Omental fat pad (tissue), 4 donors: Measurements from ENCODE around the gene OR10H5. TPM values are rescaled to one million over a fixed set of nuclear protein-coding genes. Genes with fewer than 3 reads are reported as not detected.
"Not testable (repeated sequence)": the region's sequence is repeated elsewhere in the genome, so short reads cannot be mapped to it uniquely, and the experiment has no call there.

Source experiments
- ATAC-seq: fragments of 150-250 bp; one replicate; pipeline ENCODE4 v1.9.1; 2016; ENCODE audit warnings: mild to moderate bottlenecking, moderate library complexity; ENCODE audit not compliant: low FRiP score
- DNase-seq: peaks from one replicate; pipeline ENCODE4 v3.0.0-alpha.2; 2019; ENCODE audit warnings: low spot score
- CTCF ChIP-seq, 3 donors: fragments of 450-650 bp; IDR thresholded peaks; one replicate each; pipeline ENCODE4 v1.5.1; 2016 to 2017; ENCODE audit warnings: antibody characterized with exemption in 3 of 3, mild to moderate bottlenecking in 3 of 3, moderate library complexity in 2 of 3
- total RNA-seq, 4 donors: library from RNA; depleted of rRNA; stranded (reverse); fragments of >200 nt; gene quantifications; one replicate each; pipeline ENCODE4 v1.1.0, GENCODE V29; 2016

Gene OR10H5
- total RNA-seq = not detected

DNA sequence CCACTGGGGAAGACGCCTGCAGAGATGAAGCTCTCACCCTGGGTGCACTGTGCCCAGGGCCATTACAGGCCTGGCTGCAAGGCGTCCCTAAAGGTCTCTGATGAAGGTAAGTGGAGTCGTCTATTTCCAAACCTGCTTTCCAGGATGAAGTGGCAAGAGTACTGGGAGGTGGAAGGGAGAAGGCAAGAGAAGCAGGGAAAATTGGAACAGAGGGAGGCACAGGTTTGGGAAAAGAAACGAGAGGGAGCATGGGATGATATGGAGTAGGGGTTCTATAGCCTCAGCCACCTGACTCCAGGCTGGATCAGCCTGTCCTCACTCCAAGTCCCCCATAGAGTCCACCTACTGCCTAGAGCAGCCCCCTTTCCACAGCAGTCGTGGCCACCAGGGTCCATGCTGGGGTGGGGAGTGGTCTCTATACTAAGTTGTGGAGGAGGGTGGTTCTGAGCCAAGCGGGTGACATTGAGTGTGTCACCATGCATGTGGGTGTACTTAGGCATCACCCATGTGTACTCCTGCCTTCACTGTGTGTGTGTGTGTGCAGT lies at the start of gene OR10H5:
Gene OR10H5, plus strand, starts transcription at position 51 of the 545 bp plus-strand sequence. CDS start 6,388 bp downstream, outside the sequence.
- DNase-seq (no peak), ATAC-seq (no peak)
- no peak for TF ChIP-seq CTCF (IDR thresholded peaks at IDR 0.05)

DNA sequence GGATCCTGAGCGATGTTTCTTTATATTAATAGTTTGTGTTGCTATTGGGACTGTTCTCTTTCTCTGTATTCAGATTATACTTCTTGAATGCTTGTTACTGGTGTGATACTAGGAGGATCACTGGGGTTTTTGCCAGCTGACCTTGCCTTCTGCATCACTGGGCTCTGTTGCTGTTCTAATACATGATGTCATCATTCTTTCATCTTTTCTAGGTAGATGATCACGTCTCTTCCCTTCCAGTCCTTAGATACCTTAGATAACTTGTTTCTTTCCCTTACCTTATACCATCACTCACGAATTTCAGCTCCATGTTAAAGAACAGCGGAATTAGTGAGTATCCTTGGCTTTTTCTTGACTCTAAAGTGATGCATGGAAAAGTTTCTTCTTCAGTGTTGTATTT lies 49.7 kb upstream of the OR10H5 start, which contains the start of gene OR10H3:
Gene OR10H3, plus strand, starts transcription at position 264 of the 400 bp plus-strand sequence. CDS start 3,408 bp downstream, outside the sequence.
- ATAC-seq = no peak

GRCh38 chr19:15740785-15741184 lies 46.7 kb upstream of the OR10H5 start:
- DNase-seq = no peak
- ATAC-seq = no peak
- no peak for TF ChIP-seq CTCF (IDR thresholded peaks at IDR 0.05)

More for the DNA sequence above, 49.7 kb upstream of the OR10H5 start, which contains the start of gene OR10H3:
- no peak for DNase-seq
- no peak for TF ChIP-seq CTCF (IDR thresholded peaks at IDR 0.05)

- no peak for ATAC-seq
- no peak for TF ChIP-seq CTCF (IDR thresholded peaks at IDR 0.05)
- no peak for DNase-seq
These were observed 39.2 kb upstream of the OR10H5 start for GRCh38 chr19:15748239-15748638.

- TF ChIP-seq CTCF (IDR thresholded peaks at IDR 0.05) = no peak
- DNase-seq (no peak), ATAC-seq (no peak)
These were observed 29.1 kb upstream of the OR10H5 start for GRCh38 chr19:15758379-15758778.

DNA sequence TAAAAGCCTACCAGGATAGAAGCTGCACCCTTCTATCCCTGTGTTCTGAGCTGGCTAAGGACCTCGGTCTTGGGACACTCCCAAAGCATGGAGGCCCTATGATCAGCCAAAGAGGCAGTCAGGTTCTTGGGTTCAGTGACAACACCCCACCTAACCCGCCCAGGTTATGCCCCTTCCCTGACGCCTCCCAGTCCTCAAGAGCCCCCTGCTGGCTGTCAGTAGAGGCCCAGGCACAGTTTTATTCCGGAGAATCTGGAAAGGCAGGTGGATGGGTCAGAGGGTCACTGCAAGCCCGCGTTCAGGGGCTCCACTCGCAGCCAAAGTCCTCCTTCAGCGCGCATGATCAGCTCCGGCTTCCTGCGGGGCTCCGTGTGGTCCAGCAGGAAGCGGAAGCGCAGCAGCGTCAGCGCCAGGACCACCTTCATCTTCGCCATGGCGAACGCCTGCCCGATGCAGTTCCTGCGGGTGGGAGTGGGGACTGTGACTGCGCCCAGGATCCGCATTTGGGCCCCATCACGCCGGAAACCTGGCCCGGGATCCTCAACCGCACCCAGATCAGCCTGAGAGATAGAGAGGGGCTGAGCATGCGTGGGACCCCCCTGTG lies 27.4 kb upstream of the OR10H5 start:
- ATAC-seq = no peak
- no peak for TF ChIP-seq CTCF (IDR thresholded peaks at IDR 0.05)
- no peak for DNase-seq

DNA sequence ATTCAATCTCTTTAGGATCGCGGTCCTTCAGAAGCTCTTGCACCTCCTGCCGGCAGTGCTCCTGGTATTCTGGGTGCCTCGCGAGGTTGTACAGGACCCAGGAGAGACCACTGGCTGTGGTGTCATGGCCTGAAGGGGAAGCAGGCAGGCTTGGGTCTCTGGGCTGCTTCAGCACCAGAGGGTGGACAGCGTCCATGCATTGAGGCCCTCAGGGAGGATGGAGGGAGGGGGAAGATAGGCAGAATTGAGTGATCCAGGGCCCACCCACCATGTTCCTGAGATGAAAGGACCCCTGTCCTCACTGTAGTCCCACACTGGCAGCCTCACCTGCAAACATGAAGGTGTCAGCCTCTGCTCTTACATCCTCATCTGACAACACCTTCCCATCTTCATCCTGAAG lies 17.9 kb upstream of the OR10H5 start:
- TF ChIP-seq CTCF (IDR thresholded peaks at IDR 0.05) = no peak
- no peak for ATAC-seq
- DNase-seq = no peak

- not testable (repeated sequence) for DNase-seq, ATAC-seq
These were observed 13.3 kb upstream of the OR10H5 start for GRCh38 chr19:15774159-15774558.
